Osteocyte (in vitro differentiated cells): ENCODE results near the gene NEK7. TPM values are rescaled to one million over a fixed set of nuclear protein-coding genes. Genes with fewer than 3 reads are reported as not detected.

Source experiments
- DNase-seq: peaks from one replicate; pipeline ENCODE4 v3.0.0; 2021; ENCODE audit warnings: mixed read lengths; ENCODE audit not compliant: unreplicated experiment; ENCODE audit errors: extremely low spot score
- H3K27ac Mint-ChIP-seq: one replicate; pipeline ENCODE4 v1.8.0; 2021; ENCODE audit warnings: mild to moderate bottlenecking, mixed read lengths; ENCODE audit not compliant: unreplicated experiment
- H3K27me3 Mint-ChIP-seq: one replicate; pipeline ENCODE4 v1.8.0; 2021; ENCODE audit warnings: mixed read lengths; ENCODE audit not compliant: unreplicated experiment
- H3K36me3 Mint-ChIP-seq: one replicate; pipeline ENCODE4 v1.8.0; 2021; ENCODE audit warnings: mixed read lengths; ENCODE audit not compliant: unreplicated experiment
- H3K4me1 Mint-ChIP-seq: one replicate; pipeline ENCODE4 v1.8.0; 2021; ENCODE audit warnings: mixed read lengths; ENCODE audit not compliant: unreplicated experiment
- H3K4me3 Mint-ChIP-seq: one replicate; pipeline ENCODE4 v1.8.0; 2021; ENCODE audit warnings: mild to moderate bottlenecking, moderate library complexity, mixed read lengths; ENCODE audit not compliant: unreplicated experiment
- H3K9me3 Mint-ChIP-seq: one replicate; pipeline ENCODE4 v1.8.0; 2021; ENCODE audit warnings: mixed read lengths; ENCODE audit not compliant: unreplicated experiment
- total RNA-seq: library from RNA; stranded (reverse); gene quantifications from 2 replicates; pipeline ENCODE4 v1.2.1, GENCODE V29; 2021
- TF ChIP-seq, protein P1 (sequence below): fragments of 200-600 bp; sonication (generic); IDR thresholded peaks from 2 replicates; pipeline ENCODE4 v1.5.0; 2021; ENCODE audit warnings: antibody characterized with exemption, mild to moderate bottlenecking, moderate library complexity

The NEK7 gene
- total RNA-seq, 1 donor from 2014 or later: 61.6 TPM

DNA sequence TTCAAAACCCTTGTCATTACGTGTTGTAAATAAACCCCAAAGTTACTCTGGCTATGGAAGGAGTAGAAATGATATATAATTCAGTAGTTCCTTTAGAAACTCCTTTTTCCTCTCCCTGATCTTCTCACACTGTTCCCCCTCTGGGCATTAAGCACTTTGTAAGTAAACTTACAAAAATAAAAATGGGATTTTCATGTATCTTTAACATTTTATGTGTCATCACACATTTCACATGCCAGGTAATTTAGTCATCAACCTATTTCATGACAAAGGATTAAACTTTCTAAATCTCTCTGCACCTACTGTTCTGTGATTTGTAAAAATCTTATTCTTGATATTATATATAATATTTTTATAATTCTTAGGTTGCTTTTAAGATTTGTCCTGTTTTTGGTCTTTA, 176.9 kb downstream of the NEK7 start:
- Mint-ChIP-seq H3K9me3 (peaks cover 10% of the 10 kb centered on the region), H3K4me1 (peaks cover 10% of the 10 kb centered on the region), H3K36me3 (no peaks in the 10 kb centered on the region), H3K4me3 (no peak overlapping the region), H3K27me3 (no peaks in the 10 kb centered on the region), H3K27ac (no peak overlapping the region)
- TF ChIP-seq, protein P1, sequence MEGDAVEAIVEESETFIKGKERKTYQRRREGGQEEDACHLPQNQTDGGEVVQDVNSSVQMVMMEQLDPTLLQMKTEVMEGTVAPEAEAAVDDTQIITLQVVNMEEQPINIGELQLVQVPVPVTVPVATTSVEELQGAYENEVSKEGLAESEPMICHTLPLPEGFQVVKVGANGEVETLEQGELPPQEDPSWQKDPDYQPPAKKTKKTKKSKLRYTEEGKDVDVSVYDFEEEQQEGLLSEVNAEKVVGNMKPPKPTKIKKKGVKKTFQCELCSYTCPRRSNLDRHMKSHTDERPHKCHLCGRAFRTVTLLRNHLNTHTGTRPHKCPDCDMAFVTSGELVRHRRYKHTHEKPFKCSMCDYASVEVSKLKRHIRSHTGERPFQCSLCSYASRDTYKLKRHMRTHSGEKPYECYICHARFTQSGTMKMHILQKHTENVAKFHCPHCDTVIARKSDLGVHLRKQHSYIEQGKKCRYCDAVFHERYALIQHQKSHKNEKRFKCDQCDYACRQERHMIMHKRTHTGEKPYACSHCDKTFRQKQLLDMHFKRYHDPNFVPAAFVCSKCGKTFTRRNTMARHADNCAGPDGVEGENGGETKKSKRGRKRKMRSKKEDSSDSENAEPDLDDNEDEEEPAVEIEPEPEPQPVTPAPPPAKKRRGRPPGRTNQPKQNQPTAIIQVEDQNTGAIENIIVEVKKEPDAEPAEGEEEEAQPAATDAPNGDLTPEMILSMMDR: no peak
- DNase-seq: no peak

DNA sequence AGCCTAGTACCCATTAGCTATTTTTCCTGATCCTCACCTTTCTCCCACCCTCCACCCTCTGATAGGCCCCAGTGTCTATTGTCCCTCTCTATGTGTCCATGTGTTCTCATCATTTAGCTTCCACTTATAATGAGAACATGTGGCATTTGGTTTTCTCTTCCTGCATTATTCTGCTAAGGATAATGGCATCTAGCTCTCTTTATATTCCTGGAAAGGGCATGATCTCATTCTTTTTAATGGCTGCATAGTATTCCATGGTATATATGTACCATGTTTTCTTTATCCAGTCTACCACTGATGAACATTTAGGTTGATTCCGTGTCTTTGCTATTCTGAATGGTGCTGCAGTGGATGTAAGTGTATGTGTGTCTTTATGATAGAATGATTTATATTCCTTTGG, 178.9 kb downstream of the NEK7 start:
- DNase-seq: no peak
- TF ChIP-seq, protein P1: no peak
- H3K36me3 Mint-ChIP-seq: no peaks in the 10 kb centered on the region

DNA sequence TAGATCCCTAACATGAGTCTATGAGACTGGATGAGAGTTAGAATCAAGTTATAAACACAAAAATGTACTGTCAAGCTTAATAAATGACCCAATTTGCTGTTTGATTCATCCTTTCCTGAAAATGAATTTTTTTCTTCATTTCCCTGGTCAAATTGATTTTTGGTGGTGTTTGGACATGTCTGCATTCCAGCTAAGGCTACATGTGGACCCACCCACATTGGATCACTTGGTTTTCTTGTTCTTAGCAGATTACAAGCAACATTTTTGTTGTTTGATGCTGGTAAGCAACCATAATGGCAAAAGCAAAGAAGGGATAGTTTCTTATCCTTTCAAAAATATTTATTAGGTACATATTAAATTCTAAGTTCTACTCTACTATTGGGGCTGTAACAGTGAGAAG, 181.1 kb downstream of the NEK7 start:
- no peak for DNase-seq
- Mint-ChIP-seq H3K4me1 (peaks cover 14% of the 10 kb centered on the region), H3K36me3 (no peaks in the 10 kb centered on the region), H3K9me3 (peaks cover 10% of the 10 kb centered on the region), H3K27me3 (no peaks in the 10 kb centered on the region), H3K4me3 (no peak overlapping the region), H3K27ac (no peak overlapping the region)
- TF ChIP-seq, protein P1: no peak

More for the DNA sequence above, 178.9 kb downstream of the NEK7 start:
- Mint-ChIP-seq H3K27ac (no peak overlapping the region), H3K27me3 (no peaks in the 10 kb centered on the region), H3K4me3 (no peak overlapping the region), H3K4me1 (peaks cover 18% of the 10 kb centered on the region), H3K9me3 (peaks cover 10% of the 10 kb centered on the region)

DNA sequence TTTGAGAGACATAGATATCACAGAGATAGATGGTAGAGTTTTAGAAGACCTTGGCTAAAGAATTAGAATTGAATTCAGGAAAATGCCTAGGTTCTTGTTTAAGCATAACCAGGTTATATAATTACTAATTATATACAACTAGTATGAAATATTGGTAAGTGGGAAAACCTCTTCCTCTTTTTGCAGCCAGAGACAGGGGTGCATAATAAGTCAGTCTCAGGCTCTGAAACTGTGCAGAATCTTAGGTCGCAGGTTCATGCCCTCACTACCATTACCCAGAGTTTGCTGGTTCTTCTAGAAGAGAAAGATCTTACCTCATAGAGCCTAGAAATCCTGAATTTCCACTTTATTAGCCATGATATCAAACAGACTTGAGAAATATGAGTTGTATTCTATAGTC, 183.3 kb downstream of the NEK7 start:
- TF ChIP-seq, protein P1: no peak
- no peaks in the 10 kb centered on the region for H3K27me3 Mint-ChIP-seq
- no peaks in the 10 kb centered on the region for H3K36me3 Mint-ChIP-seq
- H3K9me3 Mint-ChIP-seq: peaks cover 10% of the 10 kb centered on the region
- no peak for DNase-seq
- H3K27ac Mint-ChIP-seq: no peak overlapping the region
- peaks cover 8% of the 10 kb centered on the region for H3K4me1 Mint-ChIP-seq
- H3K4me3 Mint-ChIP-seq: no peak overlapping the region

DNA sequence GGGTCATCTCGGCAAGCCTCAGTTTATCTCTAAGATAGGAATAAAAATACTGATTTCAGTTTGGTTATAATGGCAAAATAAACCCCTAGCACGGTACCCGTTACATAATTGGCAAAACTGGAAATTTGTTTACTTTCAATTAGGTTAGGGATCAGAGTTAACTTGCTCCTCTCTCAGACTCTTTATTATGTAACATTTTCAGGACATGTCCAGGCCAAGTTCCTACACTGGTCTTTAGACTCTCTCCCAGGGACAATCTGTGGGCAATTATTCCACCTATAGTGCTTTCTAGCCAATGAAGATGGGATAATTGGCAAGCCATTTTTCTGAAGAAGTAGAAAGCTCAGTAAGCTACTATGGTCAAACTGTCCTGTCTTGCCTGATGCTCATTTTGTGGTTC, 189.4 kb downstream of the NEK7 start:
- no peak for DNase-seq
- H3K9me3 Mint-ChIP-seq: peaks cover 4% of the 10 kb centered on the region
- H3K27ac Mint-ChIP-seq: no peak overlapping the region
- TF ChIP-seq, protein P1: no peak
- no peaks in the 10 kb centered on the region for H3K4me1 Mint-ChIP-seq
- no peaks in the 10 kb centered on the region for H3K27me3 Mint-ChIP-seq
- no peaks in the 10 kb centered on the region for H3K36me3 Mint-ChIP-seq
- no peak overlapping the region for H3K4me3 Mint-ChIP-seq
